Fibroblast of skin of left biceps (primary cell): Measurements from ENCODE around the gene TNFRSF12A.

ENCODE experiments used
- DNase-seq, 2 experiments: peaks; one replicate each; pipeline ENCODE4 v3.0.0-alpha.2; 2013; ENCODE audit warnings: low read depth in 2 of 2

The TNFRSF12A gene, protein sequence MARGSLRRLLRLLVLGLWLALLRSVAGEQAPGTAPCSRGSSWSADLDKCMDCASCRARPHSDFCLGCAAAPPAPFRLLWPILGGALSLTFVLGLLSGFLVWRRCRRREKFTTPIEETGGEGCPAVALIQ

GRCh38 chr16:3020247-3020603 lies at the start of gene TNFRSF12A:
Gene TNFRSF12A (plus strand): TSS chr16:3020368. CDS start chr16:3020398, 30 bp downstream.
- DNase-seq: no peak

DNA sequence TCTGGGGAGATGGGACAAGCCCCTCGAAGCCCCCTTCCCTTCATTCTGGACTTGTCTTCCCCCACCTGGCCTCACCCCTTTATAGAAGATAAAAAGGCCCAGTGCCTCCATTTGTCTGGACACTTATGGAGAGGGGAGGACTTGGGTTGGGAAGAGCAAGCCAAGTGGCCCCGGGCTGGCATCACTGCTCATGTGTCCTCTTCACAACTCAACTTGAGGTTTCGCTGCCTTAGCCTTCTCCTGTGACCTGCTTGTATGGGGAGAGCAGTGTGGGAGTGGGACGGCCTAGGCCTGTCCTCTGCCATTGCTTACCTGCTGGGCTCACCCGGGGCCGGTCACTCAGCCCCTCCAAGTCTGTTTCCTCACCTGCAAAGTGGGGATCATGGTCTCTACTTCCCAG lies 49.6 kb upstream of the TNFRSF12A start:
- no peak for DNase-seq

GRCh38 chr16:2971134-2971984 lies 48.8 kb upstream of the TNFRSF12A start:
- no peak for DNase-seq

DNA sequence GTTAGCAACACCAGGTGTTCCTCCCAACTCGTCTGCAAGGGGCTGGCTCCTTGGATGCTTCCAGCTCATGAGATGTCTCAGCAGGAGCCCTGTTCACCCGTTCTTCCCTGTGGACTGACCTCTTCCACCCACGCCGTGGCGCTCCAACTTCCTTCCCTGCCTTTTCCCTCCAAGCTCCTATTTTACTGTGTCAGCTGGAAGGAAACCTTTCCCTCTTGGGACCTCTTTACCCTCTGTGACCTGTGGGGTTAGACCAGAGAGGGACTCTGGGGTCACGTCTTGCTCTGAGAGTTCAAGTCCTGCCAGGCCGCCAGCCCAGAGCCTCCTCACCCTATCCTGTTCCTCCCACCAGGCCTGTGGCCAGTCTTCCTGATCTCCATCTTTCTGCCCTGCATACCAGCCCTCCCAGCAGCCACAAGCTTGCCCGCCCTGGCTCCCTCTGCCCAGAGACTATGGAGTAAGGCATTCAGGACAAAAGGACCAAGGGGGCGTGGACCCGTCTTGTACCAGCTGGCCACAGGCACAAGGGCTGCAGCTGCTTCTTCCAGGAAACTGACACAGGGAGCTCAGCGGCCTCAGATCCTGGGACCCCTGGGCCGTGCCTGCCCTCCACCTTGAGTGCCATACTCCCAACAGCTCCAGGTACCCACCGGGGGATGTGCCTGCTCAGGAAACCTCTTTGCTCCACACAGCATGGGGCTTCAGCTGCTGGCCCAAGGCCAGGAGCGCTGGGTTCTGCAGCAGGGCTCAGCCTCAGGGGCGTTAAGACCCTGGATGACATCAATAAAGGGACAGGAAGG lies 48.0 kb upstream of the TNFRSF12A start:
- no peak for DNase-seq

DNA sequence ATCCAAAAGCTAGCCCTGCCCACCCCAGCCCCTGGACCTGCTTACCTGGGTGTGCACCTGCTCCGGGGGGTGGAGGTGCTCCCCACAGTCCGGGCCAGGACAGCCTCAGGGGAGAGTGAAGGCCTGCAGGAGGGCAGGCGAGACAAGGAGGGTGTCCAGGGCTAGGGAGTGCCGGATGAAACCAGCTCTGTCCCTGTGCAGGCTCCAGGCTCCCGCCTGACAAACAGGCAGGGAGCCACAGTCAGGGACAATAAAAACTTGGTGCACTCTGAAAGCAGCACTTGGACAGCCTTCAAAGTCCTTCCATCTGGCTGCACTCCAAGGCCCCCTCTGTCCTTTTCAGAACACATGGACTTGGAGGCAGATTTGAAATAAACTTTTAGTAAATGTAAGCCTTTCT lies 47.1 kb upstream of the TNFRSF12A start:
- no peak for DNase-seq

GRCh38 chr16:2973605-2974318 lies 46.4 kb upstream of the TNFRSF12A start:
- DNase-seq: no peak

- DNase-seq: no peak
These were observed 45.7 kb upstream of the TNFRSF12A start for GRCh38 chr16:2974319-2975056.

GRCh38 chr16:2975161-2975795 lies 44.9 kb upstream of the TNFRSF12A start:
- no peak for DNase-seq

DNA sequence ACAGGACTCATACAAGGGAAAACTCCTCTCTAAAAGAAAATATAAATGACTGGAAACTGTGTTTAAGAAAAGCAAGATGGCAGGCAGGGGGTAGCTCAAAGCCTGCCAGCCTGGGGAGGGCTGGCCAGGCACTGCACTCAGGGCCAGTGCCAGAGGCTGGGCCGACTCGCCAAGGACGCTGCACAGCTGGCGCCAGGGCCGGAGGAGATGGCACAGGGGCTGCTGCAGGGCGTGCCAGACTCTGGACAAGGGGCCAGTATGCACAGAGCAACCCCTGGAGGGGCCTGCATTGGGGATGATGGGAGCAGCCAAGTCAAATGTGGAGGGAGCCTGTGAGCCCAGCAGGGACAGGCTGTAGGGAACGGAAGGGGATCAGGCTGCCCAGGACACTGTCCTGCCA lies 44.0 kb upstream of the TNFRSF12A start:
- no peak for DNase-seq

DNA sequence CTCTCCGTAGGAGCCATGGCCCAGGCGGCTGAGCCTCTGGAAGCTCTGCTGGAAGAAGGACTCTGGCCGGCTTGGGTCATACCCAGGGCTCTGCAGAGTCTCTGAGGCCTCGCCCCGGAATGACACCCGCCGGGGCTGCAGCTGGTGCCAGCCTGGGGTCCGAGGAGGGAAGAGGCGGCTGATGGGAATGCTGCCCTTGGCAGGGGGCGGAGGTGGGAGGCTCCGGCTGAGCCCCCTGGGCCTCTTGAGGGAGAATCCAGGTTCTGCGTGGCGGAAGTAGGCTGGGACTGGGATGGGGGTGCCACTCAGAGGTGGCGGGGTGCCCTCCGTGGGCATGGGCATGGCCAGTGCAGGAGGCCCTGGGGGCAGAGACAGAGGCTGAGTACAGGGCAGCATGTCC lies 43.5 kb upstream of the TNFRSF12A start:
- DNase-seq: no peak

DNA sequence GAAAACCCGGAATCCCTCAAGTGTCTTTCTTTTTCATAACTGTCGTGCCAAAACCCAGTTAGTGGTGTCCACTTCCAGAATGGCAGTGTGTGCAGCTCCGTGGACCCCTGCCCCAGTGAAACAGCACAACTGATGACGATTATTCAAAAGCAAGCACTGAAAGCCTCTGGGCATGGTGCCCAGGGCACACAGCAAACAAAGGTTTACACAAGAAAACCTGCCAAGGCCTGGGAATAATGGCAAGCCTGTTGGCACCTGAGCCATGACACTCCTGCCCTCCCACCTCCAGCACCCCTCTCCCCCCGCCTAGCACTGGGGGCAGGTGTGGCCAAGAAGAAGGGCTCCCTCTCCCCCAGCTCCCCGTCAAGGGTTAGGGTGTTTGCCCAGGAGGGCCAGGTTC lies 42.7 kb upstream of the TNFRSF12A start:
- DNase-seq: no peak

DNA sequence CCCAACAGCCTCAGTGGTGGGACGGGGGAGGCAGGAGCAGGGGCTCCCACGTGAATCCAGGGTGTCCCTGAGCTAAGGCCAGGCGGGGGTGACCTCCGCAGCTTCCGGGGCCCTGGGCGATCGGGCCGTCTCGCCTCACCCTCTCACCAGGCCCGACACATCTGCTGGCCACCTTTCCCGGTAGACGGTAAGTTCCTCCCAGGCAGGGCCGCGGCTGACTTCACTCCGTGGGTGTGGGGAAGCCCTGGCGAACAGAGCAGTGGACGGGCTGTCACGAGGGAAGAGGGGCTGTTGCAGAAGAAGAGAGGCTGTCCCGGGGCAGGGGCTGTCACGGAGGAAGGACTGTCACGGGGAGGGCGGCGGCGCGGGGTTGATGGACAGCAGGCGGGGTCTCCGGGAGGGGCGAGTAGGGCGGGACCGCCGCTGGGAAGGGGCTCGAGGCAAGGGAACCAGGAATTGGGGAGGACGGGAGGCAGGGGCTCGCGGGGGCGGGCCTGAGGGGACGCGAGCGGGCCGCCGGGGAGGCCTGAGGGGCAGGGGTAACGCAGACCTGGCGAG lies 40.4 kb upstream of the TNFRSF12A start:
- DNase-seq: no peak

GRCh38 chr16:2980227-2981176 lies 39.7 kb upstream of the TNFRSF12A start, which contains the start of gene PKMYT1:
Gene PKMYT1 (minus strand): TSS chr16:2980446. CDS start chr16:2979657, 789 bp downstream.
- DNase-seq: peak; percentile 53 to 62

DNA sequence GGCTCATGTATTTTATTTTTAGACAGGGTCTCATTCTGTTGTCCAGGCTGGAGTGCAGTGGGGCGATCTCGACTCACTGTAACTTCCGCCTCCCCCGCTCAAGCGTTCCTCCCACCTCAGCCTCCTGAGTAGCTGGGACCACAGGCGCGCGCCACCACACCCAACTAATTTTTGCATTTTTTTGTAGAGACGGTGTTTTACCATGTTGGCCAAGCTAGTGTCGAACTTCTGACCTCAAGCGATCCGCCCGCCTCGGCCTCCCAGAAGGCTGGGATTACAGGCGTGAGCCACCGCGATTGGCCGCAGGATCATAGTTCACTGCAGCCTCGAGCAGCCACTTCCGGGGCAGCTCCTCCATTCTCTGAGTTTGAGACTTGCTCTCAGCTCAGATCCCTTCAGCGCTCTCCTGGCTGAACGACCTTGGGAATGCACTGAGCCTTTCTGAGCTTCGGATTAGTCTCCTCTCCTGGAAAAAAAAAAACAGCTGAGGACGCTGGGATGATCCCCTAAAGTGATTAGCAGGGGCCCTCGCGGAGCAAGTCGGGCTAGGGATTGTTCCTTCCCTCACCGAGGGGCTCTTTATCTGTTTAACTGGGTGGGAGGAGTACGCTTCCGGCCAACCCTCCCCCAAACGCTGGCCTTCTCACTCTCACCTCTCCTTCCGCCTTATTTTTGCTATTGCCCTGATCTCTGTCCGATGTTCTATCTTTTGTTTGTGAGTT lies 38.8 kb upstream of the TNFRSF12A start:
- no peak for DNase-seq

DNA sequence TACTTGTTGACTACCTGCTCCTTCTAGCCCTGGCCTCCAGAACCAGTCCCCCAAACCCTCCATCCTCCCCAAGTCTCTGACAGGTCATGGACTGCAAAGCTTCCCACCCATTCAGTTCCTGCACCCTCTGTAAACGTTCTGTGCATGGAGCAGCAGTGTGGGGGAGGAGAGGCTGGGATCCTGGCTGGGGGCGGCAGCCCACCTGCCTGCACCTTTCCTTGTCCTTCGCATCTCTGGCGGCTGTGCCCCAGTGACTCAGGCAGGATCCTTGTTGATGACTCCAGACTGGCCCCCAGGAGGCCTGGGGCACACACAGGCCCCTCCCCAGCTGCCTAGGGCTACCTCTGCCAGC lies 38.3 kb upstream of the TNFRSF12A start:
- DNase-seq: no peak

GRCh38 chr16:2982402-2982801 lies 37.8 kb upstream of the TNFRSF12A start:
- DNase-seq: no peak

DNA sequence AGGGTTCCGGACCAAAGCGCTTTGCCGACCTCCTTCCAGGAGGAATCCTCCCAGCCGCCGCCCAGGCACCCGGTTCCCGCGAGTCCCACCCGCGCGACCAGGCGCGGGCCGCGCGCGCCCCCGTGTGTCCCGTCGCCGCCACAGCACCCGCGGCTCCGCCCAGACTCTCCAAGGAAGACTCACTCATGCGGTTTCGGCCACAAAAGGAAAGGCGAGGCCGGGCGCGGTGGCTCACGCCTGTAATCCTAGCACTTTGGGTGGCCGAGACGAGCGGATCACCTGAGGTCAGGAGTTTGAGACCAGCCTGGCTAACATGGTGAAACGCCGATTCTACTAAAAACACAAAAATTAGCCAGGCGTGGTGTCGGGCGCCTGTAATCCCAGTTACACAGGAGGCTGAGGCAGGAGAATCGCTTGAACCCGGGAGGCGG lies 36.4 kb upstream of the TNFRSF12A start:
- peak; percentile 33 to 42 for DNase-seq

DNA sequence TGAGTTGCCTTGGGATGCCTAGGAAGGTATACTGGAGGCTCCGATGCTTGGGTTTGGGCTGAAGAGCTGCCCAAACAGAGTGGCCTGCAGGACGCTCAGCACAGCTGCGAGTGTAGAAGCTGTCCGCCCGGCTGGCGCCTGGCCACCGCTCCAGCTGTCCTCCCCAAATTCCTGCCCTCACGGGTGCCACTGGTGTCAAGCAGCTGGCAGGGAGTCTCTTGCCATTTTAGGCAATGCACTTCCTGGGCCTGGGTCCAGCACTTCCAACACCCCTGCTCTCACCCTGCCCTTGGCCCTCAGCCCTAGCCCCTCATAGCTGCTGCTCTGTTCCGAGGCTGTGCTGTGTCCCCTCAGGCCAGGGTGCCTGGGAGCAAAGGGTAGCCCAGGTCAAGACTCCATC lies 34.7 kb upstream of the TNFRSF12A start:
- no peak for DNase-seq

DNA sequence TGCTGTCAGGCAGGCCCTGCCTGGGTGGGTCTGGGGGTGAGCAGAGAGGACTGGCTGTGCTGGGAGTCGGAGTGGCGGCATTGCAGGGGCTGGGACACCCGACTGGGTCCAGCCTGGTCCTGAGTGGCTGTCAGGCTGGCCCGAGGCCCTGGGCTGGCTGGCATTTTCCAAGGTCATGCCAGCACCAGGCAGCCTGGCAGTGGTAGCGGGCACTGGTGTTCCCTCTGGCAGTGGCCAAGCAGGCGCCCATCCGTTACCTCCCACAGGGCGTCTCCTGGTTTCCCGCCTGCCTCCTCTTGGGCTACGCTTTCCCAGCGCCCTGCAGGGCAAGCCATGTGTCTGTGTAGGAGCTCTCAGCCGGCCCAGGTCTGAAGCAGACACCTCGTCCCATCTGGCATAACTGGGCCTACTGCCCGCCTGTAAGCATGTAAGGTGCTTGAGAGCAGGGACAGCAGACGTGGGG lies 34.2 kb upstream of the TNFRSF12A start:
- no peak for DNase-seq
